ENCODE measurements around the gene PLLP.
A peak's percentile ranks its signal among the peaks of the same experiment; 100 is the strongest.

Gene PLLP

DNA sequence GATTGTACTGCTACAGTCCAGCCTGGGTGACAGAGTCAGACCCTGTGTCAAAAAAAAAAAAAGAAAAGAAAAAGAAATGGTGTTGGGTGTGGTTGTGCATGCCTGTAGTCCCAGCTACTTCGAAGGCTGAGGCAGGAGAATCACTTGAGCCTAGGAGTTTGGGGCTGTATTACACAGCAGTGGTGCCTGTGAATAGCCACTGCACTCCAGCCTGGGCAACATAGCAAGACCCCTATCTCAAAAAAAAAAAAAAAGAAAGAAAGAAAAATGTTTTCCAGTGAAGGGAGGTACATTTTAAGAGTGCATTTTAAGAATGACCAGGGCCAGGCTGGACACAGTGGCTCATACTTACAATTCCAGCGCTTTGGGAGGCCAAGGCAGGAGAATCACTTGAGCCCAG, 33.1 kb downstream of the PLLP start:
- TF ChIP-seq, protein P1, sequence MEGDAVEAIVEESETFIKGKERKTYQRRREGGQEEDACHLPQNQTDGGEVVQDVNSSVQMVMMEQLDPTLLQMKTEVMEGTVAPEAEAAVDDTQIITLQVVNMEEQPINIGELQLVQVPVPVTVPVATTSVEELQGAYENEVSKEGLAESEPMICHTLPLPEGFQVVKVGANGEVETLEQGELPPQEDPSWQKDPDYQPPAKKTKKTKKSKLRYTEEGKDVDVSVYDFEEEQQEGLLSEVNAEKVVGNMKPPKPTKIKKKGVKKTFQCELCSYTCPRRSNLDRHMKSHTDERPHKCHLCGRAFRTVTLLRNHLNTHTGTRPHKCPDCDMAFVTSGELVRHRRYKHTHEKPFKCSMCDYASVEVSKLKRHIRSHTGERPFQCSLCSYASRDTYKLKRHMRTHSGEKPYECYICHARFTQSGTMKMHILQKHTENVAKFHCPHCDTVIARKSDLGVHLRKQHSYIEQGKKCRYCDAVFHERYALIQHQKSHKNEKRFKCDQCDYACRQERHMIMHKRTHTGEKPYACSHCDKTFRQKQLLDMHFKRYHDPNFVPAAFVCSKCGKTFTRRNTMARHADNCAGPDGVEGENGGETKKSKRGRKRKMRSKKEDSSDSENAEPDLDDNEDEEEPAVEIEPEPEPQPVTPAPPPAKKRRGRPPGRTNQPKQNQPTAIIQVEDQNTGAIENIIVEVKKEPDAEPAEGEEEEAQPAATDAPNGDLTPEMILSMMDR (conservative IDR thresholded peaks at IDR 0.05), result no peak
- H3K27ac ChIP-seq, result no peak overlapping the region

DNA sequence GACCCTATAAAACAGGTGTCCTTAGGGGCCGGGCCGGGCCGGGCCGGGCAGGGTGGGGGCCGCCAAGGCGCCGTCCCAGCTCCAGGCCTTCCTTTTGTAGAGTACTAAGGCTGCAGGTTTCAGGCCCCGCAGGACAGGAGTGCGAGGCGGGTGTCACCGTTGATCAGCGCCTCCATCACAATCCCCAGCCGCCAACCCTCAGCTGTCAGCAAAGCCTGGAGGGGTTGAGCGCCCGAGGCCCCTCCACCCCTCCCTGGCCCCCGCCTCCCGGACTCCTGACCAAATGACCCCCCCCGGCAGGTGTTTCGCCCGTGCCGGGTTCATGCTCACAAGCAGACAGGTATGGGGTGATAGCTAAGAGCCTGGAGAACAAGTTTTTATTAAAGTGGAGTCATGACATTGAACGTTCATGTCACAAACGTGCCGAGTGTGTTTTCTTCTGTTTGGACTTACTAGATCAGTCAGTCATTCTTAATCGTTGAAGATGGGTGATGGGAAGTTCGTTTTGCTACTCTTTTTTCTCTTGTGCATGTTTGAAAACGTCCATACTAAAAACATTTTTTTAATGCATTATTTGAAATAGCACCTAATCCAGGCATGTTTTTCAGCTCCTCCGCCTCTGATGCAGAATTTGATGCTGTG, 38.9 kb downstream of the PLLP start:
- TF ChIP-seq, protein P1 (conservative IDR thresholded peaks at IDR 0.05), result no peak
- H3K27ac ChIP-seq, result peak overlapping the region; percentile 88

DNA sequence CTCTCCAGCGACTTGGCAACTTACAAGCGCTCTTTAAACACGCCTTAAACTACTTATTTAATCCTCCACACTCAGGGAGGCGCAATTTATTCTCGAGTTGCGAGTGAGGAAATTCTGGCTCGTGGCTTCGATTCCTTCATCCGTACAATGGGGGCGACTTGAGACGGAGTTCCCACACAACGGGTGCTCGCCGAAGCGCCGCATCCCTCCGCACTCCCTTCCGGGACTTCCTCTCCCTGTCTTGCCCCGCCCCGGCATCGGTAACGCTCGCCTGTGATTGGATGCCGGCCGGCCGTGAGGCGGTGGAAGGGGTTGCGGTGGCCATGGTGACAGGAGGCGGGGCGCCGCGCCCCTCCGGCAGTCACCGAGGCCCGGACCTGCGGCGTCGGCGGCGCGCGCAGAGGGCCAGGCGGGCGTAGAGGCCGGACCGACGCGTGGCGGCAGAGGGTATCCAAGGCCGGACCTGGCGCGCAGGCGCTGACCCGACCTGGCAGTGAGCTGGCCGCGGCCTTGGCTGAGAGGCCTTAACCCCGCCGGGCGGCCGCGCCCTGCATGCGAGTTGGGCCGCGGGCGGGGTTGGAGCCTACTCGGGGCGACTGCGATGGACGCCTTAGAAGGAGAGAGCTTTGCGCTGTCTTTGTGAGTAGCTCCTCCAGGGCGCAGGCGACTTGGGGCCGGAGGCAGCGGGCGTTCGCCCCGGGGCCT, 39.6 kb downstream of the PLLP start, which contains the start of gene ARL2BP:
Gene ARL2BP, plus strand, starts transcription at position 493 of the 705 bp plus-strand sequence. Its CDS starts 109 bp downstream, at position 602.
- H3K27ac ChIP-seq, result peak within 1 kb of the TSS; percentile 88

DNA sequence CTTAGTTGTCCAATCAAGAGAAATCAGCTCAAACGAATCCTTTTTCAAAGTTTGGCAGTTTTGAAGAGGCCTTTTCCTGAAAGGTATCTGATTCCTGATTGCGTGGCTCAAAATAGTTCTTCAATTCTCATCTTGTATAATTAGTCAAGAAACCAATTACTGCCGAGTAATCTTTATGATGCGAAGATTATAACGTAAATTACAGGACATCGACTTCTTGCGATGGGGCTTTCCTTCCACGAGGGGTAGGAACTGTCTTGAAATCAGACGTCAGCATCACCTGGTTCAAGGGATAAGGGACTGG, 40.1 kb downstream of the PLLP start:
- peak overlapping the region; percentile 88 for H3K27ac ChIP-seq

More for the DNA sequence above, 39.6 kb downstream of the PLLP start, which contains the start of gene ARL2BP:
- TF ChIP-seq, protein P1 (conservative IDR thresholded peaks at IDR 0.05), result peak; percentile 2; the same call in 1 of the 2 replicates

DNA sequence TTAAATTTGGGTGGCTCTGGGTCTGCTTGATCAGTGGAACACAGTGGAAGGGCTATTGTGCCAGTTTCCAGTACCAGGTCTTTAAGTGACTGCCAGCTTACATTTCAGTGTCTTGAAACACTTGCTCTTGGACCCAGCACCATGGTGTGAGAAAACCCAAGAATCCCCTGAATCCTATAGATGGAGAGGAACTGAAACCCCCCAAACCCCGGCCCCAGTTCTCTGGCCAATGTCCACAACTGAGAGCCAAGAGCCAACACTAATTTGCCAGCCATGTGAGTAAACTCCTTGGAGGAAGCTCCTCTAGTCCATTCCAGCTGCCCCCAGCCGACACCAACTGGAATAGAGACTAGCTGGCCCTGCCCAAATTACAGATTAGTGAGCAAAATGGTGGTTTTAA, 41.8 kb downstream of the PLLP start:
- no peak overlapping the region for H3K27ac ChIP-seq
- TF ChIP-seq, protein P1 (conservative IDR thresholded peaks at IDR 0.05), result no peak

More for the DNA sequence above, 40.1 kb downstream of the PLLP start:
- TF ChIP-seq, protein P1 (conservative IDR thresholded peaks at IDR 0.05), result no peak

DNA sequence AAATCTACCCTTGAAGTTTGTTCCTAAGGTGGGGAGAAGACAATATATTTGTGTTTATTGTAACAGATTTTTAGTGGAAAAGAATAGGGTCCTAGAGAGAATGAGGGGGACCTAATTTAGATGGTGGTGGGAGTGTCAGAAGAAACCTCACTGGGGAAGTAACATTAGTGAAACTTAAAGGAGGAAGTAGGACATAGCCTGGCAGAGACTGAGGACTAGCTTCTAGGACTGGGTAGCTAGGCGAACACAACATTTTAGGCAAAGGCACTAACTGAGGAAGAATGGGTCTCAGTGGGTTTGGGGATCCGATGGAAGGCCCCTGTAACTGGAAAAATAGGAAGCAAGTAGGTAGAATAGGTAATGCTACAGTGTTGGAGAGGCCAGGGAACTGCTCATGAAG, 43.6 kb downstream of the PLLP start:
- H3K27ac ChIP-seq, result no peak overlapping the region

DNA sequence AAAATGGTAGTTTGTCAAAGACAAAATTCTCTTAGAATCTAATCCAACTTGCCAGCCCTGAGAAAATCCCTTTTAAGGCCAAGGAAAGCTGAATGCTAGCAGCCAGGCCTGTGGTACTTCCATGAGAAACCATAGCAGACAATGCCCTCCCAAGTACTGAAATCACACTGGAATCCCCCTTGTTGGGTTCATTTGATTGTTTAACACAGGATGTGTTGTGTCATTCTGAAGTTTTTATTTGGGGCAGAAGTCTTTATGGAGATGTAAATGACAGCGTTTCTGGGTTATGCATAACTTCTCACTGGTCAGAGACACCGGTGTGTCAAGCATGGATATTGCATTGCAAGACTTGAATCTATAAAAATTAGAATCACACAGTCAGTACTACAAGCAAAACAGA, 45.4 kb downstream of the PLLP start:
- H3K27ac ChIP-seq, result no peak overlapping the region
- TF ChIP-seq, protein P1 (conservative IDR thresholded peaks at IDR 0.05), result no peak

More for the DNA sequence above, 43.6 kb downstream of the PLLP start:
- TF ChIP-seq, protein P1 (conservative IDR thresholded peaks at IDR 0.05), result no peak

Measured in VCaP (cell line).